Keratinocyte (primary cell): Measurements from ENCODE around the gene HOXC6.

Experiments used
- EZH2 ChIP-seq: IDR thresholded peaks from one replicate; pipeline ENCODE4 v1.6.1; 2012; ENCODE audit warnings: inconsistent platforms, mild to moderate bottlenecking, low read length, moderate library complexity
- TF ChIP-seq, protein P1 (sequence below), 3 experiments: IDR thresholded peaks in 1 of 3; conservative IDR thresholded peaks in 1 of 3; optimal IDR thresholded peaks in 1 of 3; 2 replicates in 2 of 3; 3 replicates in 1 of 3; pipeline versions ENCODE3 to v1.5.1; 2011; ENCODE audit warnings: low read length in 3 of 3, mild to moderate bottlenecking in 3 of 3, moderate library complexity in 2 of 3, control low read depth in 1 of 3, inconsistent platforms in 1 of 3; ENCODE audit not compliant: insufficient read depth in 2 of 3; ENCODE audit errors: extremely low read depth in 1 of 3

- TF ChIP-seq, protein P1, sequence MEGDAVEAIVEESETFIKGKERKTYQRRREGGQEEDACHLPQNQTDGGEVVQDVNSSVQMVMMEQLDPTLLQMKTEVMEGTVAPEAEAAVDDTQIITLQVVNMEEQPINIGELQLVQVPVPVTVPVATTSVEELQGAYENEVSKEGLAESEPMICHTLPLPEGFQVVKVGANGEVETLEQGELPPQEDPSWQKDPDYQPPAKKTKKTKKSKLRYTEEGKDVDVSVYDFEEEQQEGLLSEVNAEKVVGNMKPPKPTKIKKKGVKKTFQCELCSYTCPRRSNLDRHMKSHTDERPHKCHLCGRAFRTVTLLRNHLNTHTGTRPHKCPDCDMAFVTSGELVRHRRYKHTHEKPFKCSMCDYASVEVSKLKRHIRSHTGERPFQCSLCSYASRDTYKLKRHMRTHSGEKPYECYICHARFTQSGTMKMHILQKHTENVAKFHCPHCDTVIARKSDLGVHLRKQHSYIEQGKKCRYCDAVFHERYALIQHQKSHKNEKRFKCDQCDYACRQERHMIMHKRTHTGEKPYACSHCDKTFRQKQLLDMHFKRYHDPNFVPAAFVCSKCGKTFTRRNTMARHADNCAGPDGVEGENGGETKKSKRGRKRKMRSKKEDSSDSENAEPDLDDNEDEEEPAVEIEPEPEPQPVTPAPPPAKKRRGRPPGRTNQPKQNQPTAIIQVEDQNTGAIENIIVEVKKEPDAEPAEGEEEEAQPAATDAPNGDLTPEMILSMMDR (optimal IDR thresholded peaks at IDR 0.05 in 1 of 3, IDR thresholded peaks at IDR 0.05 in 1 of 3, conservative IDR thresholded peaks at IDR 0.05 in 1 of 3; ENCODE audit: extremely low read depth in 1 of 3, insufficient read depth in 2 of 3, low read length in 3 of 3) = no peak
- no peak for TF ChIP-seq EZH2
Measured at GRCh38 chr12:54000116-54001114, 27.8 kb upstream of the HOXC6 start, which contains the start of gene HOXC9.
